Neural cell (in vitro differentiated cells): ENCODE data around the gene SLC26A9.

ENCODE experiments used
- CTCF ChIP-seq: fragments of 450-650 bp; IDR thresholded peaks from 2 replicates; pipeline ENCODE4 v1.5.1; 2014; ENCODE audit warnings: antibody characterized with exemption, mild to moderate bottlenecking, moderate library complexity; ENCODE audit not compliant: poor library complexity, severe bottlenecking
- EP300 ChIP-seq: fragments of 450-650 bp; conservative IDR thresholded peaks from 2 replicates; pipeline ENCODE4 v1.6.1; 2014; ENCODE audit warnings: antibody characterized with exemption, mild to moderate bottlenecking, moderate library complexity; ENCODE audit not compliant: poor library complexity, severe bottlenecking
- POLR2AphosphoS5 ChIP-seq: IDR thresholded peaks from 2 replicates; pipeline ENCODE4 v1.6.1; 2012
- SMC3 ChIP-seq: fragments of 450-650 bp; conservative IDR thresholded peaks from 2 replicates; pipeline ENCODE4 v1.6.1; 2014; ENCODE audit warnings: antibody characterized with exemption, mild to moderate bottlenecking, moderate library complexity; ENCODE audit not compliant: poor library complexity
- TF ChIP-seq, protein P1 (sequence below): IDR thresholded peaks from 2 replicates; pipeline ENCODE4 v1.6.1; 2012; ENCODE audit warnings: borderline replicate concordance

- TF ChIP-seq, protein P1, sequence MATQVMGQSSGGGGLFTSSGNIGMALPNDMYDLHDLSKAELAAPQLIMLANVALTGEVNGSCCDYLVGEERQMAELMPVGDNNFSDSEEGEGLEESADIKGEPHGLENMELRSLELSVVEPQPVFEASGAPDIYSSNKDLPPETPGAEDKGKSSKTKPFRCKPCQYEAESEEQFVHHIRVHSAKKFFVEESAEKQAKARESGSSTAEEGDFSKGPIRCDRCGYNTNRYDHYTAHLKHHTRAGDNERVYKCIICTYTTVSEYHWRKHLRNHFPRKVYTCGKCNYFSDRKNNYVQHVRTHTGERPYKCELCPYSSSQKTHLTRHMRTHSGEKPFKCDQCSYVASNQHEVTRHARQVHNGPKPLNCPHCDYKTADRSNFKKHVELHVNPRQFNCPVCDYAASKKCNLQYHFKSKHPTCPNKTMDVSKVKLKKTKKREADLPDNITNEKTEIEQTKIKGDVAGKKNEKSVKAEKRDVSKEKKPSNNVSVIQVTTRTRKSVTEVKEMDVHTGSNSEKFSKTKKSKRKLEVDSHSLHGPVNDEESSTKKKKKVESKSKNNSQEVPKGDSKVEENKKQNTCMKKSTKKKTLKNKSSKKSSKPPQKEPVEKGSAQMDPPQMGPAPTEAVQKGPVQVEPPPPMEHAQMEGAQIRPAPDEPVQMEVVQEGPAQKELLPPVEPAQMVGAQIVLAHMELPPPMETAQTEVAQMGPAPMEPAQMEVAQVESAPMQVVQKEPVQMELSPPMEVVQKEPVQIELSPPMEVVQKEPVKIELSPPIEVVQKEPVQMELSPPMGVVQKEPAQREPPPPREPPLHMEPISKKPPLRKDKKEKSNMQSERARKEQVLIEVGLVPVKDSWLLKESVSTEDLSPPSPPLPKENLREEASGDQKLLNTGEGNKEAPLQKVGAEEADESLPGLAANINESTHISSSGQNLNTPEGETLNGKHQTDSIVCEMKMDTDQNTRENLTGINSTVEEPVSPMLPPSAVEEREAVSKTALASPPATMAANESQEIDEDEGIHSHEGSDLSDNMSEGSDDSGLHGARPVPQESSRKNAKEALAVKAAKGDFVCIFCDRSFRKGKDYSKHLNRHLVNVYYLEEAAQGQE = no peak
- TF ChIP-seq CTCF (no peak), EP300 (no peak), SMC3 (no peak), POLR2AphosphoS5 (no peak)
Measured at GRCh38 chr1:205917466-205918238, 25.6 kb downstream of the SLC26A9 start.
